Measurements from ENCODE around the gene CCL26. TPM values are rescaled to one million over a fixed set of nuclear protein-coding genes. Genes with fewer than 3 reads are reported as not detected.
A peak's percentile ranks its signal among the peaks of the same experiment; 100 is the strongest.

CCL26 gene
- total and polyA plus RNA-seq, 4 donors: 0.09 to 0.33 TPM; not detected in 2

GRCh38 chr7:75756206-75756990 is 15.6 kb downstream of the CCL26 start:
- Histone ChIP-seq H3K9ac (ENCODE audit: low read depth in 1 of 2, low read length in 2 of 2) (no peak overlapping the region), H3K36me3 (ENCODE audit: control insufficient read depth in 4 of 4, insufficient read depth in 3 of 4, low read depth in 1 of 4, low read length in 3 of 4) (no peaks in the 10 kb centered on the region), H3K4me1 (ENCODE audit: control insufficient read depth in 4 of 4, insufficient read depth in 4 of 4, low read length in 3 of 4) (no peaks in the 10 kb centered on the region), H3K27me3 (ENCODE audit: control insufficient read depth in 4 of 4, insufficient read depth in 4 of 4, low read length in 3 of 4) (no peaks in the 10 kb centered on the region), H3K9me3 (ENCODE audit: control insufficient read depth in 4 of 4, low read length in 3 of 4) (no peaks in the 10 kb centered on the region), H3K4me3 (ENCODE audit: low read depth in 1 of 3, low read length in 3 of 3) (no peak overlapping the region), H3K27ac (ENCODE audit: low read depth in 1 of 2, low read length in 2 of 2) (no peak overlapping the region)
- TF ChIP-seq ZBTB33 (IDR thresholded peaks at IDR 0.05): no peak
- no peak for TF ChIP-seq CTCF (IDR thresholded peaks at IDR 0.05; ENCODE audit: low read depth, low read length, missing input control)
- no peak for TF ChIP-seq GABPA (IDR thresholded peaks at IDR 0.05 in 1 of 2, conservative IDR thresholded peaks at IDR 0.05 in 1 of 2)
- DNase-seq (ENCODE audit: low spot score): no peak
- WGBS: 82% methylated on average over 10 of the region's 10 CpGs

- Histone ChIP-seq H3K9me3 (ENCODE audit: control insufficient read depth in 4 of 4, low read length in 3 of 4) (no peaks in the 10 kb centered on the region), H3K9ac (ENCODE audit: low read depth in 1 of 2, low read length in 2 of 2) (no peak overlapping the region), H3K27me3 (ENCODE audit: control insufficient read depth in 4 of 4, insufficient read depth in 4 of 4, low read length in 3 of 4) (no peaks in the 10 kb centered on the region), H3K36me3 (ENCODE audit: control insufficient read depth in 4 of 4, insufficient read depth in 3 of 4, low read depth in 1 of 4, low read length in 3 of 4) (no peaks in the 10 kb centered on the region), H3K27ac (ENCODE audit: low read depth in 1 of 2, low read length in 2 of 2) (no peak overlapping the region), H3K4me1 (ENCODE audit: control insufficient read depth in 4 of 4, insufficient read depth in 4 of 4, low read length in 3 of 4) (peaks cover 0 to 13% (median 3%) of the 10 kb centered on the region in 4 donors), H3K4me3 (ENCODE audit: low read depth in 1 of 3, low read length in 3 of 3) (no peak overlapping the region)
- WGBS: 68% methylated on average over 4 of the region's 4 CpGs
- TF ChIP-seq YY1 (IDR thresholded peaks at IDR 0.05) (no peak), NR2F2 (IDR thresholded peaks at IDR 0.05) (peak; percentile 26), CTCF (IDR thresholded peaks at IDR 0.05; ENCODE audit: low read depth, low read length, missing input control) (no peak)
- no peak for DNase-seq (ENCODE audit: low spot score)
These were observed 28.6 kb downstream of the CCL26 start for GRCh38 chr7:75743455-75743859.

GRCh38 chr7:75740846-75741497 is 31.0 kb downstream of the CCL26 start:
- no peak overlapping the region for H3K9ac ChIP-seq (ENCODE audit: low read depth in 1 of 2, low read length in 2 of 2)
- no peak for TF ChIP-seq NR2F2 (IDR thresholded peaks at IDR 0.05)
- TF ChIP-seq GABPA (IDR thresholded peaks at IDR 0.05 in 1 of 2, conservative IDR thresholded peaks at IDR 0.05 in 1 of 2): no peak
- TF ChIP-seq YY1 (IDR thresholded peaks at IDR 0.05): peak; percentile 22
- no peak for TF ChIP-seq JUND (IDR thresholded peaks at IDR 0.05)
- no peak for TF ChIP-seq REST (IDR thresholded peaks at IDR 0.05)
- no peak for TF ChIP-seq SP1 (IDR thresholded peaks at IDR 0.05)
- TF ChIP-seq HNF4A (conservative IDR thresholded peaks at IDR 0.05): no peak
- no peaks in the 10 kb centered on the region for H3K9me3 ChIP-seq (ENCODE audit: control insufficient read depth in 4 of 4, low read length in 3 of 4)
- no peaks in the 10 kb centered on the region for H3K36me3 ChIP-seq (ENCODE audit: control insufficient read depth in 4 of 4, insufficient read depth in 3 of 4, low read depth in 1 of 4, low read length in 3 of 4)
- no peak overlapping the region for H3K27ac ChIP-seq (ENCODE audit: low read depth in 1 of 2, low read length in 2 of 2)
- H3K4me1 ChIP-seq (ENCODE audit: control insufficient read depth in 4 of 4, insufficient read depth in 4 of 4, low read length in 3 of 4): peaks cover 3 to 22% (median 11%) of the 10 kb centered on the region in 4 donors
- no peaks in the 10 kb centered on the region for H3K27me3 ChIP-seq (ENCODE audit: control insufficient read depth in 4 of 4, insufficient read depth in 4 of 4, low read length in 3 of 4)
- no peak for DNase-seq (ENCODE audit: low spot score)
- WGBS: 51% methylated on average over 13 of the region's 13 CpGs
- H3K4me3 ChIP-seq (ENCODE audit: low read depth in 1 of 3, low read length in 3 of 3): no peak overlapping the region

Data from liver (tissue), 9 donors.